SIG-M5 treated with dmso at 0.1 percent for 504 hours (cell line): ENCODE measurements around the gene ATAD3B.
"Not testable (repeated sequence)": the region's sequence is repeated elsewhere in the genome, so short reads cannot be mapped to it uniquely, and the experiment has no call there.

Experiments
- DNase-seq: peaks from one replicate; lab custom pipeline; 2025; ENCODE audit not compliant: unreplicated experiment; lab: John Stamatoyannopoulos, UW

The ATAD3B gene

DNA sequence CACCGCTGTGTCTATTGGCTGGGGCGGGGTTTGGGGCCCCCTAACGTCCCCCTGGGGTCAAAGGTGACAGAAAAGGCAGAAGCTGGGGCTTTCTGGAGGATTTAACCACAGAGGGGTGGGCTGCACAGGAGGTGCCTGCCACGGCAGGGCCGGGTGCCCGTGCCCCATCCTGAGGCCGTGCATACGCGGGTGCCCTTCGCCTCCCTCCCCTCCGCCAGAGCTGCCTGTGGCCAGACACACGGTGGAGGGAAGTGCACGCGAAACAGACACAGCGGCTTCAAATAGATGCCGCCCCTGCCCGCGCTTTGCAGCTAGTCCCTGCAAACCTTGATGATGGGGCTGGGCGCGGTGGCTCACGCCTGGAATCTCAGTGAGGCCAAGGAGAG, 37.9 kb downstream of the ATAD3B start:
- not testable (repeated sequence) for DNase-seq

DNA sequence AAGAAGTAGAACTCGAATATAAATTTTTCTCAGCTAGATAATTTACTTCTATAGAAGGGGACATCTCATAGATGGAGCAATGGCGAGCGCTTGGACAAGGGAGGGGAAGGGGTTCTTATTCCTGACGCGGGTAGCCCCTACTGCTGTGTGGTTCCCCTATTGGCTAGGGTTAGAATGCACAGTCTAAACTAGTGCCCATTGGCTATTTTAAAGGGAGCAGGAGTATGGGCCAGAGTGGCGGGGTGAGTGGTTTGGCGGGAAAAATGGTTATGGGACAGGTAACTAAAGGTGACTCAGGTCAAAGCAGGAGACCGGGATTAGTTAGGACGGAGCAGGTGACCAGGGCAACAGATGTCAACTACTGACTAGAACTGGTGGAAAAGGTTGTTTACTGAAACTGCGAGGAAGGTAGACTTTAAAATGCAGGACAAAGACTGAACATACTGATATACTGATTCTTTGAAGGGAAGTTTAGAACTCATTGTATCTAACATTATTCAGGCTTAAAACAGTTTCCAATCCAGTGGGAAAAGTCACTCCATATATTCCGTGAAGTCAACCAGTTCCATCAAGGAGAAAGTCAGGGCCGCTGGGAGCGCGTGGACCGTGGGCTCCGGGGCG, 39.5 kb downstream of the ATAD3B start:
- DNase-seq = peak; percentile 23

- peak; percentile 90 for DNase-seq
Observed at GRCh38 chr1:1511533-1512285, 40.1 kb downstream of the ATAD3B start, which contains the start of gene ATAD3A. Gene ATAD3A (plus strand): TSS chr1:1512162. CDS start chr1:1512269, 107 bp downstream.

- DNase-seq = not testable (repeated sequence)
Observed at GRCh38 chr1:1512425-1512824, 40.9 kb downstream of the ATAD3B start.

DNA sequence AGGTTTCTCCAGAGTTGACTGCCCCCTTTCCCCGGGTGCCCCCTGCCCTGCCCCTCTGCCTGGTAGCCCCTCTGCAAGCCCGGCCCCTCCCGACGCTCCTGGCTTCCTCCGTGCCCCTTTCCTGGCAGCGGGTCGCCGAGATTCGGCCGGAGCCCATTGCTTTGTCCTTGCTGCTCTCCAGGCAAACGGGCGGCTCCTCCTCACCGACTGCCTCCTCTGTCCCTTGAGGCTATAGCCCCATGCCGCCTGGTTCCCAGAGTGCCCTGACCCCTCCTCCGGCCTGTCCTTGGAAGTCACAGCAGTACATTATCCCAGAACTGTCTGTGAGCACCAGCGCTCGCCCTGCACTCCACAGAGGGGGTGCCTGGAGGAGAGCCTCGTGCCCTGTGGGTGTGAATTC, 42.1 kb downstream of the ATAD3B start:
- DNase-seq = not testable (repeated sequence)

DNA sequence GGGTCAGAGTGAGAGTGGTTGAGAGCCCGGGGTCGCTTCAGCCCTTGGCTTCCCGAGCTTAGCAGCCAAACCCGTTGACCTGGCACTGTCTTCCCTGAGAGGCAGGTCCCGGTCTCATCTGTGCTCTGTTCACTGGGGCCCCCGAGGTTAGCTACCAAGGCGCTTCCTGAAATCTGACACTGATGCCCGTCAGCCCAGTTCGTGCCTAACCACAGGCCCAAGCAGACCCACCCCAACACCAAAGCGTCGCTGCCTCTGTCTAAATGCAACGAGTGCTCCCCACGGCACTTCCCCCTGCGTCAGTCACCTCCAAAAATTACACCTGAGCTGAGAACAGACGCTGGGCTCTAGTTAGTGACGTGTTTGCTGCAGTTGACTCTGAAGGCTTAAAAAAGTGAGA, 42.8 kb downstream of the ATAD3B start:
- not testable (repeated sequence) for DNase-seq

DNA sequence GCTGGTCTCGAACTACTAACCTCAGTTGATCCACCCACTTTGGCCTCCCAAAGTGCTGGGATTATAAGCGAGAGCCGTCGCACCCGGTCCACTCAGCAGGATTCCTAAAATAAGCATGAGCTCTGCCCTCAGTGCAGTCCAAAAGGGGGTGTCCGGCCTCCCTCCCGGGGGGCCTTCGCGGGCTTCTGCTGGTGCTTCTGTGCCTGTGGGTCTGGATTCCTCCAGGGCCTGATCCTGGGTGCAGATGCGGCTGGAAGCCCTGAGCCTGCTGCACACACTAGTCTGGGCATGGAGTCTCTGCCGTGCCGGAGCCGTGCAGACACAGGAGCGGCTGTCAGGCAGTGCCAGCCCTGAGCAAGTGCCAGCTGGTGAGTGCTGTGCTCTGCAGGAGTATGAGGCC, 45.4 kb downstream of the ATAD3B start:
- not testable (repeated sequence) for DNase-seq

- DNase-seq = no peak
Observed at GRCh38 chr1:1517973-1518620, 46.5 kb downstream of the ATAD3B start.

GRCh38 chr1:1518621-1519007, 47.0 kb downstream of the ATAD3B start:
- not testable (repeated sequence) for DNase-seq

DNA sequence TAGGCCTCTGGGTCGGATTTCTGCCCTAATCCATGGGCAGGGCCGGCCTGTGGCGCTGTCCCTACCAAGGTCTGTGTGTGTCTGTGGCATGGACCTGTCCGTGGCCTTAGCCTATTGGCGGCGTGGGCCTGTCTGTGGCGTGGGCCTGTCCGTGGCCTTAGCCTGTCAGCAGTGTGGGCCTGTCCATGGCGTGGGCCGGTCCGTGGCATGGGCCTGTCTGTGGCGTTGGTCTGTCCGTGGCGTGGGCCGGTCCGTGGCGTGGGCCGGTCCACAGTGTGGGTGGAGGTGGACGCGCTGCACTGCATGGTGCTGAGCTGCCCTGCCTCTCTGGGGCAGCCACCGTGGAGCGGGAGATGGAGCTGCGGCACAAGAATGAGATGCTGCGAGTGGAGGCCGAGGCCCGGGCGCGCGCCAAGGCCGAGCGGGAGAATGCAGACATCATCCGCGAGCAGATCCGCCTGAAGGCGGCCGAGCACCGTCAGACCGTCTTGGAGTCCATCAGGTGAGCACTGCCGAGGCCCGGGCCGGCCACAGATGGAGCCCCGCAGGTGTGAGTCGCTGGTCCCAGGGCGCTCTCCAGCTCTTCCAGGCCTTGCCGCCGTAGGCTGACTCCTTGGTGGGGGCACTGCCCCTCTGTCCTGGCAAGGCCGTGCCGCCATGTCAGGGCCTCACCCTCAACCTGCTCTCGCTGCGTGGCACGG, 48.4 kb downstream of the ATAD3B start:
- not testable (repeated sequence) for DNase-seq

- no peak for DNase-seq
Observed at GRCh38 chr1:1521331-1521730, 49.8 kb downstream of the ATAD3B start.

- DNase-seq = not testable (repeated sequence)
Observed at GRCh38 chr1:1522536-1522935, 51.0 kb downstream of the ATAD3B start.

DNA sequence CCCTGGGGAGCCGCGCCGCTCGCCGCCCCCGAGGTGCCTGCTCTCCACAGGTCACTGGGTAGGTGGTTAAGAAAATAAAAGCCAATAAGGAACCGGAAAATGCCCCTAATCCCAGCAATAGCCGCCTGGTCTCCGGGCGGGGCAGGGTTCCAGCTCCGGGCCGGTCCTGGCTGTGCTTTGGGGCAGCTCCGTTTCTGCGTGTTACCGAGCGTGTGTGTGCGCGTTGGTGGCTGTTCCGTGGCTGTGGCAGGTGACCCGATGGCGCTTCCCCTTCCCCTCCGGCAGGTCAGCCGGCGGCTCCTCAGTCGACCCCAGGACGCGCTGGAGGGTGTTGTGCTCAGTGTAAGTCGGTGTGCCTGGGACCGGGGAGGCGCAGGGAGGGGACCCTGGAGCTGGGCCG, 51.7 kb downstream of the ATAD3B start:
- DNase-seq = not testable (repeated sequence)

- DNase-seq = not testable (repeated sequence)
Observed at GRCh38 chr1:1523651-1524050, 52.1 kb downstream of the ATAD3B start.

DNA sequence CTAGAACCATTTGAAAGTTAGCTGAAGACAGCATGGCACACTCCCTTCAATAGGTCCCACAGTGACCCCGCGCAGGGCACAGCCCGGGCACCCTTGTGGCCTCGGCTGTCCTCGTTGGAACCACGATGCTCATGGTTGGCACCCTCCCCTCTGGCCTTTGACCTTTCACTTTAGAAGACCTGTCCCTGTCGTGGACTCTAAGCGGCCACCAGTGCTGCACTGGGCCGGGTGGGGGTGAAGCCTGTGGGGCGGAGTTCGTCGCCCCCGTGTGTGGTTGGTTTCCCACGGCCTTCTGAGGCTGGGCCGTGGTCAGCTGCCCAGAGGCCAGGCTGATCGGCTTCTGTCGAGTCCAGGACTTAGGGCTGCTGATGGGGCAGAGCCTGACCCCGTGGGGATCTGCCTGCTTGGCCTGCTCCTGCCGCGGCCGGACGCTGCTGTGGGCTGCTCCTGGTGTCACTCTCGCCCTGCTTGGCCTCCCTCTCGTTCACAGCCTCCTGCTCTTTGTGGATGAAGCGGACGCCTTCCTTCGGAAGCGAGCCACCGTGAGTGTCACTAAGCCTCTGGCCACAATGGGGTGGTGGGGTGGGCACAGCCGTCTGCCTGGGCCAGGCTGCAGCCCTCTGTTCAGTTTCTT, 53.3 kb downstream of the ATAD3B start:
- not testable (repeated sequence) for DNase-seq

DNA sequence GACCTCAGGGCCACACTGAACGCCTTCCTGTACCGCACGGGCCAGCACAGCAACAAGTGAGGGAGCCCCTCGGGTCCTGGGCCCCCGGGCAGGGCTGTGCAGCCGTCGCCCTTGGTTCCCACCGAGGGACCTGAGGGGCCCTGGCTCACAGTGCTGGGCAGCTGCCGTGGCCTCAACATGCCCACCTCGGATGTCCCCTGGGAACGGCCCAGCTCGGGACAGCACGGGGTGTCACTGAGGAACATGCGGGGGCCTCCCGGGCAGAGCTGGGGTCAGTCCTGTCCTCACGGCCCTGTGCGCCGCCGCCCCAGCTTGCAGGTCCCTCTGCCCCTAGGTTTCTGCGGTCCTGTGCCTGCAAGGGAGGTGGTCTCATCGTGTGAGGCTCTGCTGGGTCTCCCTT, 54.9 kb downstream of the ATAD3B start:
- not testable (repeated sequence) for DNase-seq

DNA sequence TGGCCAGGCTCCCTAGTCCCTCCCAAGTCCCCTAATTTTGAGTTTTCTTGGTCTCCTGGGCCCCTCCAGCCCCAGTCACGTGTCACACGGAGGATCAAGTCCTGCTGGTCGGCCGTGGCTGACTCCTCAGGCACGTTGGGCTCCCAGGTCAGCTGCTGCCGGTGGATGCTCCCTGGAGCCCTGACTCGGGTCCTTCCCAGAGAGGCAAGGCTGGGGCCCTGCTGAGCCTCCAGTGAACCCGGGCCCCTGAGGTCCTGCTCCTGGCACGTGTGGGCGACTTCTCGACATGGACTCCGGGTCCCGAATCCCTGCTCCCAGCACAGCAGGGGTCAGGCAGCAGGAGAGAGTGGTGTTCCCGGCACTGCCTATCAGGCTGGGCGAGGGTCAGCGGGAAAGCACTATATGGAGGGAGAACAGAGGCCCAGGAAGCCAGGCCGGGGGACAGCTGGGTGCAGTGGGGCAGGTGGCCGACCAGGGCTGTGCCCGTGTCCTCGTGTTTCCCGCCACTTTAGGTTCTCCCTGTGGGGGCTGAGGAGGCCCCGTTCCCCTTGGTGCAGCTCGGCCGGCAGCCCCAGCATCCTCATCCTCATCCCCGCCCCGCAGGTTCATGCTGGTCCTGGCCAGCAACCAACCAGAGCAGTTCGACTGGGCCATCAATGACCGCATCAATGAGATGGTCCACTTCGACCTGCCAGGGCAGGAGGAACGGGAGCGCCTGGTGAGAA, 55.7 kb downstream of the ATAD3B start:
- no peak for DNase-seq

GRCh38 chr1:1528301-1529267, 57.0 kb downstream of the ATAD3B start:
- DNase-seq = no peak

DNA sequence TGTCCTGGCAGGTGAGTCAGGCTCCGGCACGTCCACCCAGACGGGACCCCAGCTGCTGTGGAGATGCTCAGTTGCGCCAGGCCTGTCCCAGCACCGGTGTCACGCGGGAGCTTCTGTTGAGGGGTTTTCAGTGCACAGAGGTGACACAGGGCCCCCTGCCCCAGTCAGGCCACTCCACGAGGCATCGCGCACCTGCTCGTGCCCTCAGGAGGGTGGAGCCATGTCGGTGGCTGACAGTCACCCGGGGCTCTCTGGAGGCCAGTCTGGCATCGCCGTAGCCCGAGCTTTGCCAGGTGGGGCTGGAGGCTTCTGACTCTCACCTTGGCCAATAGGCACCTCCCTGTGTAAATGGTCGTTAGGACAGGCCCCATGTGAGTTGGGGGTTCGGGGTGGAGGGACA, 57.8 kb downstream of the ATAD3B start:
- DNase-seq = no peak
